Choroid plexus epithelial cell (primary cell): ENCODE measurements around the gene WDR18.

Source experiments
- DNase-seq: peaks from one replicate; pipeline ENCODE4 v3.0.0-alpha.2; 2010; ENCODE audit warnings: low read depth
- H3K4me3 ChIP-seq: 2 replicates; pipeline ENCODE4 v1.5.1; 2011; ENCODE audit warnings: low read depth, mild to moderate bottlenecking, control low read depth, low read length, moderate library complexity
- CTCF ChIP-seq: conservative IDR thresholded peaks from 2 replicates; pipeline ENCODE4 v1.5.1; 2011; ENCODE audit warnings: low read depth, mild to moderate bottlenecking, control low read depth, inconsistent platforms, low read length, moderate library complexity

WDR18 gene

DNA sequence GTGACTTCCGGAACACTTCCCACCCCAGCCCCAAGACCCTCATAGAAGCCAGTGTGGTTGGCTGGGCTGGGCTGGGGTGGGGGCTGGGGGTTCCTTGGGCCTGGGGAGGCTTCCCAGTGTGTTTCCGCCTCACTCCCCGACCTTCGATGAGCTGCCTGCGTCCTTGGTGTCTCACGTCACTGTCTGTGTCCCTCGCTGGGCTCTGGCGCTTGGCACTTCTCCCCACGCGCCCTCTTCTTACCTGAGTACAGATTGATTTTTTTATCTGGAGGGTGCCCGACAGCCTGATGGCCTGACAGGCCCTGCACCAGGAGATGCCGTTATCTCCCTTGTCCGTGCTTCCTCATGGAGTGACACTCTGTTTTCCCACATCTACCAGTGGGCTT lies 8.5 kb downstream of the WDR18 start:
- TF ChIP-seq CTCF: no peak
- H3K4me3 ChIP-seq: no peak overlapping the region
- DNase-seq: no peak

- no peak for TF ChIP-seq CTCF
- no peak for DNase-seq
- no peak overlapping the region for H3K4me3 ChIP-seq
Observed at GRCh38 chr19:993361-993830, 9.3 kb downstream of the WDR18 start.

GRCh38 chr19:993831-994393 lies 9.8 kb downstream of the WDR18 start:
- no peak for TF ChIP-seq CTCF
- no peak for DNase-seq
- no peak overlapping the region for H3K4me3 ChIP-seq

DNA sequence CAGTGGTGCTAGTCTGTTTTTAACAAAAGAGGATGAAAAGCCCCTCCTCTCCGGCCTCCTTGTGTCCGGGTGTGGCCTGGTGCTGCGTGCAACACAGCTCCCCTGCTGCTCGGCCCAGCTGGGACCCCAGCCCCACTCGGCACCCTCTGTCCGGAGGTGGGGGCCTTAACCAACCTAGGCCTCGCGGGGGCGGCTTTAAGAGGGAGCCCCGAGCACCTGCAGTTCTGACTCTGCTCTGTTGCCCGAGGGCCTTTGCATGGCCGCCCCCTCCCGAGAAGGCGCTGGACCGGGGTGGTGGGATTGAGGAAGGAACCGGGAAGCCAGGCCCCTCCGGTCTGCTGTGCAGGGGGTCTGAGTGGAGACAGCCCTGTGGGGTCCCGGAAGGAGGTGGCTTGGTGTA lies 10.4 kb downstream of the WDR18 start:
- H3K4me3 ChIP-seq: no peak overlapping the region
- TF ChIP-seq CTCF: no peak
- no peak for DNase-seq

- TF ChIP-seq CTCF: no peak
- DNase-seq: no peak
- no peak overlapping the region for H3K4me3 ChIP-seq
Observed at GRCh38 chr19:995051-995827, 11.1 kb downstream of the WDR18 start.

GRCh38 chr19:996051-996838 lies 12.1 kb downstream of the WDR18 start:
- DNase-seq: peak; percentile 54

More at GRCh38 chr19:996051-996838, 12.1 kb downstream of the WDR18 start:
- no peak for TF ChIP-seq CTCF
- H3K4me3 ChIP-seq: peak overlapping the region; percentile 29
